ENCODE measurements around the gene RAPGEF2. TPM values are rescaled to one million over a fixed set of nuclear protein-coding genes. Genes with fewer than 3 reads are reported as not detected.

Gene RAPGEF2
- total and polyA plus RNA-seq, 2 donors (not counting 3 experiments of a cell fraction or from before 2014, with no cell fraction given) = 28.7 to 55.2 TPM

- Histone ChIP-seq H3K4me2 (ENCODE audit: insufficient read depth, low read length) (no peak overlapping the region), H3K9me1 (replicated peaks; ENCODE audit: control insufficient read depth, extremely low read depth, insufficient read depth, low read length) (no peaks in the 10 kb centered on the region), H3K36me3 (ENCODE audit: control insufficient read depth in 2 of 2, extremely low read depth in 1 of 2, insufficient read depth in 2 of 2, low read length in 2 of 2) (peaks cover 10 to 24% of the 10 kb centered on the region in 2 experiments), H2AFZ (ENCODE audit: low read depth, low read length) (no peak overlapping the region), H3K79me2 (ENCODE audit: control insufficient read depth, insufficient read depth, low read length) (no peaks in the 10 kb centered on the region), H3K27me3 (ENCODE audit: control insufficient read depth in 2 of 2, insufficient read depth in 2 of 2, low read length in 2 of 2) (no peaks in the 10 kb centered on the region), H3K27ac (ENCODE audit: insufficient read depth, low read depth, low read length) (no peak overlapping the region), H3K9ac (replicated peaks; ENCODE audit: extremely low read depth, insufficient read depth, low read length) (no peak overlapping the region), H3K4me3 (replicated peaks in 1 of 3; ENCODE audit: insufficient read depth in 1 of 3, low read depth in 1 of 3, low read length in 3 of 3) (no peak overlapping the region), H3K4me1 (ENCODE audit: control insufficient read depth, extremely low read depth, insufficient read depth, low read length) (peaks cover 7% of the 10 kb centered on the region), H3K9me3 (replicated peaks; ENCODE audit: control insufficient read depth, insufficient read depth, low read length) (no peaks in the 10 kb centered on the region), H4K20me1 (replicated peaks; ENCODE audit: control insufficient read depth, extremely low read depth, insufficient read depth, low read length) (no peaks in the 10 kb centered on the region)
- dilution Hi-C loops (cut with MboI; ENCODE audit: extremely low pct_ligation_motif_present, low sequenced_read_pairs) = no loop called here
- ChIA-PET POLR2A (no interaction called here), CTCF (interaction anchor here (2.3 kb wide), 1 partner anchor 18 kb away, joined by 5 read pairs; no protein-coding TSS in a partner anchor)
- no TSS peak for BruUV-seq (replicated peaks)
- TF ChIP-seq MYC (IDR thresholded peaks at IDR 0.05; ENCODE audit: low read depth, low read length) = no peak
- TF ChIP-seq POLR2AphosphoS5 (IDR thresholded peaks at IDR 0.05; ENCODE audit: insufficient read depth, low read depth, low read length) = no peak
- TF ChIP-seq POLR2A (IDR thresholded peaks at IDR 0.05; ENCODE audit: low read depth, low read length) = no peak
- no peak for TF ChIP-seq FOS (IDR thresholded peaks at IDR 0.05; ENCODE audit: borderline replicate concordance, insufficient read depth, low read length)
- no peak for TF ChIP-seq GATA2 (IDR thresholded peaks at IDR 0.05; ENCODE audit: insufficient read depth, insufficient read length, low read depth, low read length)
- no peak for TF ChIP-seq JUN (IDR thresholded peaks at IDR 0.05; ENCODE audit: borderline replicate concordance, insufficient read depth, insufficient read length, low read depth)
- no peak for TF ChIP-seq CTCF (IDR thresholded peaks at IDR 0.05; ENCODE audit: extremely low read depth in 1 of 2, insufficient read depth in 1 of 2, low read depth in 1 of 2, low read length in 2 of 2)
- TF ChIP-seq EZH2 (IDR thresholded peaks at IDR 0.05; ENCODE audit: borderline replicate concordance, low read depth, low read length, severe bottlenecking) = no peak
- TF ChIP-seq MAX (IDR thresholded peaks at IDR 0.05; ENCODE audit: insufficient read depth, insufficient read length) = no peak
- peak; percentile 33 for FAIRE-seq
- intact Hi-C loops (cut with micrococcal nuclease) = no loop called here
- no peak for DNase-seq (ENCODE audit: low read depth, low spot score)
These were observed 240.2 kb downstream of the RAPGEF2 start for GRCh38 chr4:159343116-159343515.
